ENCODE data around the gene DNM2.

Gene DNM2

DNA sequence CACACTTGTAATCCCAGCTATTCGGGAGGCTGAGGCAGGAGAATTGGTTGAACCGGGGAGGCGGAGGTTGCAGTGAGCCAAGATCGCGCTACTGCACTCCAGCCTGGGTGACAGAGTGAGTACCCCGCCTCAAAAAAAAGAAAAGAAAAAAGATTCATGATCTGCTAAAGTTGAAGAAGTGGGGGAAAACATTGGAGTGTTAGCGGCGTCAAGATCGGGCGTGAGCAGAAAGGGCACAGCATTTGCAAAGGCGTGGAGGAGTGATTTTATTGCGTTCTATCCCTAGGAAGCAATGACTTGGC, 874 bp upstream of the DNM2 start:
- TF ChIP-seq, protein P1, sequence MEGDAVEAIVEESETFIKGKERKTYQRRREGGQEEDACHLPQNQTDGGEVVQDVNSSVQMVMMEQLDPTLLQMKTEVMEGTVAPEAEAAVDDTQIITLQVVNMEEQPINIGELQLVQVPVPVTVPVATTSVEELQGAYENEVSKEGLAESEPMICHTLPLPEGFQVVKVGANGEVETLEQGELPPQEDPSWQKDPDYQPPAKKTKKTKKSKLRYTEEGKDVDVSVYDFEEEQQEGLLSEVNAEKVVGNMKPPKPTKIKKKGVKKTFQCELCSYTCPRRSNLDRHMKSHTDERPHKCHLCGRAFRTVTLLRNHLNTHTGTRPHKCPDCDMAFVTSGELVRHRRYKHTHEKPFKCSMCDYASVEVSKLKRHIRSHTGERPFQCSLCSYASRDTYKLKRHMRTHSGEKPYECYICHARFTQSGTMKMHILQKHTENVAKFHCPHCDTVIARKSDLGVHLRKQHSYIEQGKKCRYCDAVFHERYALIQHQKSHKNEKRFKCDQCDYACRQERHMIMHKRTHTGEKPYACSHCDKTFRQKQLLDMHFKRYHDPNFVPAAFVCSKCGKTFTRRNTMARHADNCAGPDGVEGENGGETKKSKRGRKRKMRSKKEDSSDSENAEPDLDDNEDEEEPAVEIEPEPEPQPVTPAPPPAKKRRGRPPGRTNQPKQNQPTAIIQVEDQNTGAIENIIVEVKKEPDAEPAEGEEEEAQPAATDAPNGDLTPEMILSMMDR (IDR thresholded peaks at IDR 0.05; ENCODE audit: low read depth, low read length, missing control alignments) = no peak
- in situ Hi-C loops (cut with HindIII; ENCODE audit: low pct_ligation_motif_present, low sequenced_read_pairs) = no loop called here
- DNase-seq = no peak
- no peaks in the 10 kb centered on the region for H3K36me3 ChIP-seq (replicated peaks)
- H3K27ac ChIP-seq = no peak overlapping the region
- no peaks in the 10 kb centered on the region for H3K27me3 ChIP-seq (replicated peaks)
- H3K4me3 ChIP-seq (ENCODE audit: low read depth, low read length) = peak overlapping the region; percentile 39

DNA sequence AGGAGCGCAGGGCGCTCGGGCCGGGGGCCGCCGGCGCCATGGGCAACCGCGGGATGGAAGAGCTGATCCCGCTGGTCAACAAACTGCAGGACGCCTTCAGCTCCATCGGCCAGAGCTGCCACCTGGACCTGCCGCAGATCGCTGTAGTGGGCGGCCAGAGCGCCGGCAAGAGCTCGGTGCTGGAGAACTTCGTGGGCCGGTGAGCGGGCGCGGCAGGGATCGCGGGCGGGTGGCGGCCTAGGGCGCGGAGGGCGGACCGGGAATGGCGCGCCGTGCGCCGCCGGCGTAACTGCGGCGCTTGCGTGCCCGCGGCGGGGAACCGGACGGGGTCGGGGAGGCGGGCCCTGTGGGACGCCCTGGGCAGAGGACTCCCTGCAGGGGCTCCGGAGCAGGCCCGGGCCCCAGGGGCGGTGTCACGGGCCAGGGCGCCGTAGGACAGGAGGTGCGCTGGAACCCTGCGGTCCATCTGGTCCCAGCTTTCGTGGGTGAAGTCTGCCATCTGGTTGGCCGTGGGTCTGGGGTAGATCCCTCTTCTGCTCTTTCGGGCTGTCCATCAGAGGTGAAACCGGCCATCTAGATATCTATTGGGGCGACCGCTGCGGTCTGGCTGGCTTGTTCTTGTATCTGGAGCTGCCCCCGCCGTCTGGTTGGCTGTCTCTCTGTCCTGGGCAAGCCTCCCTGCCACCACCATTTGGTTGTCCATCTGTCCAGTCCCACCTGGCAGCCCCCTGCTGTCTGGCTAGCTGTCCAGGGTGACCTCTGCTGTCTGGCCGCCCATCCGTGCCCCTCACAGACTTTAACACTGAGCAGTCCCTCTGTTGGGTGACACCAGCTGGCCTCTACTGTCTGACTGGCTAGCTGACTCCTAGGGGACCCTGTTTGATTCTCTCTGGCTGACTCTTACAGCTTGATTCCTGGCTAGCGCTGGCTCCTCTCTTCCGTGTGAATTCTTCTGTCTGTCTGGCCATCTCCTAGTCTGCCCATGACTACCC, 622 bp downstream of the DNM2 start:
- no peaks in the 10 kb centered on the region for H3K27me3 ChIP-seq (replicated peaks)
- no peak for DNase-seq
- TF ChIP-seq, protein P1 (IDR thresholded peaks at IDR 0.05; ENCODE audit: low read depth, low read length, missing control alignments) = no peak
- H3K27ac ChIP-seq = peak overlapping the region; percentile 76
- H3K36me3 ChIP-seq (replicated peaks) = no peaks in the 10 kb centered on the region
- H3K4me3 ChIP-seq (ENCODE audit: low read depth, low read length) = peak overlapping the region; percentile 93
- in situ Hi-C loops (cut with HindIII; ENCODE audit: low pct_ligation_motif_present, low sequenced_read_pairs) = no loop called here

DNA sequence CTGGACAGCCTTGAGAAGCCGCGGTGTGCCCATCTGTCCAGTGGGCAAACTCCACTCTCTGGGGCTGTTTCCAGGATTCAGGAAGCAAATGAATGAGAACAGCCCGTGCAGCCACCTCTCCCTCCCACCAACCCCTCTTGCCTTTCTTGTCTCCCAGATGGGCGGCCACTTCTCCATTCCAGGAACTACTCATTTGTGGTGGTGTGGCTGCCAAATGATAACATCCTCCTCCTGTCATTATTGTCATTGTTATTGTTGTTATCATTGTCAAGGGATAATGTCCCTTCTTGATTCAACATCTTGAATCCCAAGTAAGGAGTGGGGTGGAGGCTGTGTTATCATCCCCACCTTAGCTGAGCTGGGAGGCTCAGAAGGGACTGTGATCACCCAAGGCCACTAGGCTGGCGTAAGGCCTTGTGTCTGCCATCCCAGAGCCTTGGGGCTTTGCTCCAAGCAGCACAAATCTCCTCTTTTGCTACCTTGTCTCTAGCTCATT, 1.6 kb downstream of the DNM2 start:
- H3K27ac ChIP-seq = peak overlapping the region; percentile 76
- TF ChIP-seq, protein P1 (IDR thresholded peaks at IDR 0.05; ENCODE audit: low read depth, low read length, missing control alignments) = no peak
- H3K4me3 ChIP-seq (ENCODE audit: low read depth, low read length) = peak overlapping the region; percentile 93
- in situ Hi-C loops (cut with HindIII; ENCODE audit: low pct_ligation_motif_present, low sequenced_read_pairs) = no loop called here
- no peaks in the 10 kb centered on the region for H3K27me3 ChIP-seq (replicated peaks)
- H3K36me3 ChIP-seq (replicated peaks) = no peaks in the 10 kb centered on the region
- no peak for DNase-seq

DNA sequence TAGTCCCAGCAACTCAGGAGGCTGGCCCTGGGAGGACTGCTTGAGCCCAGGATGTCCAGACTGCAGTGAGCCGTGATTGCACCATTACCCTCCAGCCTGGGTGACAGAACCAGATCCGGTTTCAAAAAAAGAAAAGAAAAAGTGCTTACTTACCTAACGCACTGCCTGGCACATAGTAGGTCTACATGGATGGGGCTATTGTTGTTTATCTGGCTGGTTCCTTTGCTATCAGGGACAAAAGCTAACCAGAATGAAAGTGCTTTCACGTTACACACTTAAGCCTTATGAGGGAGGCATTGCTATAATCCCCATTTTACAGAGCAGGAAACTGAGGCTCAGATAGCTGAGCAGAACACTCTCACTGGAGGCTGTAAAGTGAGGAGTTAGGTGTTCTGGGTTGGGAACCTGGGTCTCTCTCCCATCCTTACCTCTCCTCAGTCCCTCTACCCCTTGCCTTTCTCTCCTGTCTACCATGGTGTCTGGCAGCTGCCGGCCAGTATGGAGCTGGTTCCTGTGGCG, 2.8 kb downstream of the DNM2 start:
- no peak for DNase-seq
- TF ChIP-seq, protein P1 (IDR thresholded peaks at IDR 0.05; ENCODE audit: low read depth, low read length, missing control alignments) = no peak
- H3K27ac ChIP-seq = no peak overlapping the region
- no peaks in the 10 kb centered on the region for H3K36me3 ChIP-seq (replicated peaks)
- no peaks in the 10 kb centered on the region for H3K27me3 ChIP-seq (replicated peaks)
- in situ Hi-C loops (cut with HindIII; ENCODE audit: low pct_ligation_motif_present, low sequenced_read_pairs) = no loop called here
- H3K4me3 ChIP-seq (ENCODE audit: low read depth, low read length) = no peak overlapping the region

DNA sequence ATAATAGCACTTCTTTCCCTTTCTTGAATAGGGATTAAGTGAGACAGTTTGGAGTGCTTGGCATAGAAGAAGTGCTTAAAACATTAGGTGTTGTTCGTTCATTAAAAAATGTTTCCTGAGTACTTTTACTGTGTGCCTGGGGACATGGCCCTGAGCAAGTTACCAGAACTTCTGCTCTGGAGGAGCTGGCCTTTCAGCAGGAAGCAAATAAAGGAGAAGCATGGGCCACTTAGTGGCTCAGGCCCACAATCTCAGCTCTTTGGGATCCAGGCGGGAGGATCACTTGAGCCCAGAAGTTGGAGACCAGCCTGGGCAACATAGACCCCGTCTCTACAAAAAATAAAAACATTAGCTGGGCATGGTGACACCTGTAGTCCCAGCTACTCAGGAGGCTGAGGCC, 5.7 kb downstream of the DNM2 start:
- Histone ChIP-seq H3K4me3 (ENCODE audit: low read depth, low read length) (no peak overlapping the region), H3K36me3 (replicated peaks) (no peaks in the 10 kb centered on the region), H3K27ac (no peak overlapping the region), H3K27me3 (replicated peaks) (no peaks in the 10 kb centered on the region)
- TF ChIP-seq, protein P1 (IDR thresholded peaks at IDR 0.05; ENCODE audit: low read depth, low read length, missing control alignments) = no peak
- in situ Hi-C loops (cut with HindIII; ENCODE audit: low pct_ligation_motif_present, low sequenced_read_pairs) = no loop called here
- DNase-seq = no peak

Data from brain microvascular endothelial cell (primary cell).